Suprapubic skin (tissue), 4 donors: ENCODE data around the gene MADD. TPM values are rescaled to one million over a fixed set of nuclear protein-coding genes. Genes with fewer than 3 reads are reported as not detected.

Experiments
- DNase-seq, 2 donors: peaks; one replicate each; pipeline ENCODE4 v3.0.0-alpha.2; 2019; ENCODE audit warnings: low spot score in 2 of 2
- H3K27ac ChIP-seq: fragments of 200-600 bp; sonication (generic); one replicate; pipeline ENCODE4 v1.5.1; 2019
- H3K27me3 ChIP-seq: fragments of 200-600 bp; sonication (generic); one replicate; pipeline ENCODE4 v1.5.1; 2019
- H3K36me3 ChIP-seq: fragments of 200-600 bp; sonication (generic); one replicate; pipeline ENCODE4 v1.5.1; 2019
- H3K4me1 ChIP-seq: fragments of 200-600 bp; sonication (generic); one replicate; pipeline ENCODE4 v1.5.1; 2019
- H3K4me3 ChIP-seq: fragments of 200-600 bp; sonication (generic); one replicate; pipeline ENCODE4 v1.5.1; 2019; ENCODE audit warnings: mild to moderate bottlenecking
- H3K9me3 ChIP-seq: fragments of 200-600 bp; sonication (generic); one replicate; pipeline ENCODE4 v1.5.1; 2019
- EP300 ChIP-seq: sonication (generic); formaldehyde crosslinking; IDR thresholded peaks from one replicate; pipeline ENCODE4 v1.6.1; 2017; ENCODE audit warnings: antibody characterized with exemption
- POLR2A ChIP-seq, 2 donors: fragments of 450-650 bp; IDR thresholded peaks; one replicate each; pipeline ENCODE4 v1.6.1; 2017; ENCODE audit warnings: antibody characterized with exemption in 2 of 2, mild to moderate bottlenecking in 2 of 2, moderate library complexity in 2 of 2
- POLR2AphosphoS5 ChIP-seq, 3 donors: sonication (generic); formaldehyde crosslinking; IDR thresholded peaks; one replicate each; pipeline ENCODE4 v1.6.1; 2017; ENCODE audit warnings: antibody characterized with exemption in 3 of 3
- WGBS: methylation state at CpG from one replicate; pipeline ENCODE4 v1.1.5; 2018; 5-methylcytosine and 5-hydroxymethylcytosine counted together
- total RNA-seq, 4 donors: library from RNA; depleted of rRNA; stranded (reverse); fragments of >200 nt; gene quantifications; one replicate each; pipeline ENCODE4 v1.1.0, GENCODE V29; 2016
- TF ChIP-seq, protein P1 (sequence below), 2 donors: fragments of 200-600 bp in 1 of 2; fragments of 450-650 bp in 1 of 2; sonication (generic) in 1 of 2; IDR thresholded peaks; one replicate each; pipeline ENCODE4 v1.5.1; 2016 to 2019; ENCODE audit warnings: antibody characterized with exemption in 2 of 2, mild to moderate bottlenecking in 1 of 2, moderate library complexity in 1 of 2

MADD gene
- total RNA-seq, 4 donors from 2014 or later = 47.1 to 91.1 (median 71.3) TPM

DNA sequence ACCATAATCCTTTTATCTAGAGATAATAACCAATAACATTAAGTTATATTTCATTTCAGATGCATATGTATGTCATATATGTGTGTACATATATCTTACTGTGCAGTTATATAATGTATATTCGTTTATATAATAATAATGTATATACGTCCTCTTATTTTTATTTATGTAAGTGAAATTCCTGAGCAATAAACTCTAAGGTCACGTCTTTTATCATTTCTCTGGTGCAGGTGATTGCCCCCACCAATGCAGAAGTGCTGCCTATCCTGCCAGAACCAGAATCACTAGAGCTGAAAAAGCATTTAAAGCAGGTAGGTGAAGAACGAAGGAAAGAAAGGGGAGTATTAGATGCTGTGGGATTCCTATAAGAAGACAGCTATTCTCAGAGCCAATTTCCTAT lies 8.8 kb downstream of the MADD start:
- Histone ChIP-seq H3K9me3 (no peaks in the 10 kb centered on the region), H3K4me3 (no peak overlapping the region), H3K36me3 (peaks cover 93% of the 10 kb centered on the region), H3K27ac (no peak overlapping the region), H3K27me3 (no peaks in the 10 kb centered on the region), H3K4me1 (no peaks in the 10 kb centered on the region)
- 91% methylated on average over 4 of the region's 4 CpGs for WGBS
- TF ChIP-seq, protein P1, sequence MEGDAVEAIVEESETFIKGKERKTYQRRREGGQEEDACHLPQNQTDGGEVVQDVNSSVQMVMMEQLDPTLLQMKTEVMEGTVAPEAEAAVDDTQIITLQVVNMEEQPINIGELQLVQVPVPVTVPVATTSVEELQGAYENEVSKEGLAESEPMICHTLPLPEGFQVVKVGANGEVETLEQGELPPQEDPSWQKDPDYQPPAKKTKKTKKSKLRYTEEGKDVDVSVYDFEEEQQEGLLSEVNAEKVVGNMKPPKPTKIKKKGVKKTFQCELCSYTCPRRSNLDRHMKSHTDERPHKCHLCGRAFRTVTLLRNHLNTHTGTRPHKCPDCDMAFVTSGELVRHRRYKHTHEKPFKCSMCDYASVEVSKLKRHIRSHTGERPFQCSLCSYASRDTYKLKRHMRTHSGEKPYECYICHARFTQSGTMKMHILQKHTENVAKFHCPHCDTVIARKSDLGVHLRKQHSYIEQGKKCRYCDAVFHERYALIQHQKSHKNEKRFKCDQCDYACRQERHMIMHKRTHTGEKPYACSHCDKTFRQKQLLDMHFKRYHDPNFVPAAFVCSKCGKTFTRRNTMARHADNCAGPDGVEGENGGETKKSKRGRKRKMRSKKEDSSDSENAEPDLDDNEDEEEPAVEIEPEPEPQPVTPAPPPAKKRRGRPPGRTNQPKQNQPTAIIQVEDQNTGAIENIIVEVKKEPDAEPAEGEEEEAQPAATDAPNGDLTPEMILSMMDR (IDR thresholded peaks at IDR 0.05) = no peak
- no peak for TF ChIP-seq EP300
- DNase-seq = no peak

DNA sequence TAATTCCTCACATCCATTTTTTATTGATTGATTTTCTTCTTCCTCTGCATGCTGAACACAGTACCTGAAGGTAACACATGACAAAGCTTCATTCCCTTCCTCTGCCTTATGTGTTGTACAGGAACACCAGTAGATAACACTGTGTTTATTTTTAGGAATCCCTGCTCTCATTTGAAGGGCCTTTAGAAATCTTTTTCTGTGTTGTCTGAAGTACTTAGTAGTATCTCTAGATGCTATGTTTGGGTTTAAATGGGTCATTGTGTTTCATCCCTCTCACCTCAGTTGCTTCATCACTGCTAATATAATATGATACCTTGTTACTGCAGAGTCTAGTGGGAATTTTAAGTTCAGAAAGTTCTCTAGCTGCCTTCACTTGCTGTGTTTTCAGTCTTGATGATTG lies 10.2 kb downstream of the MADD start:
- H3K27me3 ChIP-seq = no peaks in the 10 kb centered on the region
- H3K4me3 ChIP-seq = no peak overlapping the region
- no peak overlapping the region for H3K27ac ChIP-seq
- H3K36me3 ChIP-seq = peaks cover 97% of the 10 kb centered on the region
- no peak for DNase-seq
- no peaks in the 10 kb centered on the region for H3K9me3 ChIP-seq
- H3K4me1 ChIP-seq = no peaks in the 10 kb centered on the region
- TF ChIP-seq EP300 (no peak), POLR2A (IDR thresholded peaks at IDR 0.05) (no peak), POLR2AphosphoS5 (IDR thresholded peaks at IDR 0.05) (no peak)
- TF ChIP-seq, protein P1 (IDR thresholded peaks at IDR 0.05) = no peak

DNA sequence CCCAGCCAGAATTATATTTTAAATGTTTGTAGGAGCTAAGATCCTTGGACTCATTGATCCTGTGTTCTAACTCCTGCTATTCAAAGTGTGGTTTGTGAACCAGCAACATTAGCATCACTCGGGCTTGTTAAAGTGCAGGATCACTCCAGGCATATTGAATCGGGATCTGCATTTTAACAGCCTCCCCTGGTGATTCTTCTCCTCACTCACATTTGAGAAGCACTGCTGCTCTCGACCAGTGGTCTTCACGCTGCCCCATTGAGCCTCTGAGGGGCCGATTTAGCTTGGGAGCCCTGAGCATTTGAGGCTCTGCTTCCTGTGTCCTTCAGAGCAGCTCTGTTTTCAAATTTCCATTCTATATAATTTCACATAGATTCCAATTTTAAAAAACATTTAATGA lies 10.9 kb downstream of the MADD start:
- TF ChIP-seq POLR2AphosphoS5 (IDR thresholded peaks at IDR 0.05) (no peak), EP300 (no peak), POLR2A (IDR thresholded peaks at IDR 0.05) (no peak)
- TF ChIP-seq, protein P1 (IDR thresholded peaks at IDR 0.05) = no peak

DNA sequence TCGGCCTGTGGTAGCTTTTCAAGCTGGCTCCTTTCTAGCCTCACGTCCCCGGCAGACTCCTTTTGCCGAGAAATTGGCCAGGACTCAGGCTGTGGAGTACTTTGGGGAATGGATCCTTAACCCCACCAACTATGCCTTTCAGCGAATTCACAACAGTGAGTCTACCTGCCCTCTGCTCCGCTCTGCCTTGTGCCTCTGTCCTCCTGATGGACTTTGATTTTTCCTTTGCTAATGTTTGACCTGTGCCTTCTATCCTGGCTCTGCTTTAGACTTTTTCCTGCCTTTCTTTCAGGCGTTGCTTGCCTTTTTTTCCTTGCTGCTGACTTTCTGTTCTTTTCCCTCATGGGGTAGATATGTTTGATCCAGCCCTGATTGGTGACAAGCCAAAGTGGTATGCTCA lies 12.5 kb downstream of the MADD start:
- DNase-seq = no peak
- Histone ChIP-seq H3K27ac (no peak overlapping the region), H3K4me3 (no peak overlapping the region), H3K9me3 (no peaks in the 10 kb centered on the region), H3K36me3 (peaks cover 97% of the 10 kb centered on the region), H3K27me3 (no peaks in the 10 kb centered on the region), H3K4me1 (no peaks in the 10 kb centered on the region)
- WGBS = 95% methylated on average over 7 of the region's 7 CpGs
- TF ChIP-seq, protein P1 (IDR thresholded peaks at IDR 0.05) = no peak
- TF ChIP-seq POLR2A (IDR thresholded peaks at IDR 0.05) (no peak), POLR2AphosphoS5 (IDR thresholded peaks at IDR 0.05) (no peak), EP300 (no peak)

More for the DNA sequence above, 10.9 kb downstream of the MADD start:
- H3K36me3 ChIP-seq = peaks cover 97% of the 10 kb centered on the region
- peak; percentile 11 to 16 for DNase-seq
- 77% methylated on average over 5 of the region's 5 CpGs for WGBS
- no peaks in the 10 kb centered on the region for H3K27me3 ChIP-seq
- no peak overlapping the region for H3K27ac ChIP-seq
- H3K9me3 ChIP-seq = no peaks in the 10 kb centered on the region
- H3K4me3 ChIP-seq = no peak overlapping the region
- H3K4me1 ChIP-seq = no peaks in the 10 kb centered on the region

DNA sequence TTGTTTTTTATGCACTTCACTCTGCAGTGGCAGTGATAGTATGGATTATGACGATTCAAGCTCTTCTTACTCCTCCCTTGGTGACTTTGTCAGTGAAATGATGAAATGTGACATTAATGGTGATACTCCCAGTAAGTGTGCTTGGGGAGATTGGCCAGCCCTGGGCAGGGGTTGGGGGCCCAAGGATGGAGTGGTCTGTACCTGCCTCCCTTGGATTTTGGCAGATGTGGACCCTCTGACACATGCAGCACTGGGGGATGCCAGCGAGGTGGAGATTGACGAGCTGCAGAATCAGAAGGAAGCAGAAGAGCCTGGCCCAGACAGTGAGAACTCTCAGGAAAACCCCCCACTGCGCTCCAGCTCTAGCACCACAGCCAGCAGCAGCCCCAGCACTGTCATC lies 14.2 kb downstream of the MADD start:
- H3K9me3 ChIP-seq = no peaks in the 10 kb centered on the region
- TF ChIP-seq POLR2AphosphoS5 (IDR thresholded peaks at IDR 0.05) (no peak), EP300 (no peak), POLR2A (IDR thresholded peaks at IDR 0.05) (no peak)
- TF ChIP-seq, protein P1 (IDR thresholded peaks at IDR 0.05) = no peak
- no peak overlapping the region for H3K27ac ChIP-seq
- H3K4me1 ChIP-seq = no peaks in the 10 kb centered on the region
- H3K4me3 ChIP-seq = no peak overlapping the region
- H3K36me3 ChIP-seq = peaks cover 98% of the 10 kb centered on the region
- no peak for DNase-seq
- no peaks in the 10 kb centered on the region for H3K27me3 ChIP-seq
- WGBS = 94% methylated on average over 4 of the region's 4 CpGs
